H1 (cell line): ENCODE results near the gene TPPP. TPM values are rescaled to one million over a fixed set of nuclear protein-coding genes. Genes with fewer than 3 reads are reported as not detected.

Experiments used
- CTCF ChIA-PET: fragments of 300-600 bp; sonication (Branson Sonifier 250); formaldehyde crosslinking; loops from one replicate; lab custom pipeline; 2021; ENCODE audit not compliant: partially characterized antibody; lab: Charles Lee
- POLR2A ChIA-PET: fragments of 300-600 bp; sonication (Branson Sonifier 250); formaldehyde crosslinking; loops from one replicate; lab custom pipeline; 2021; ENCODE audit warnings: inconsistent platforms; ENCODE audit not compliant: partially characterized antibody; lab: Charles Lee
- DNase-seq, 2 experiments: peaks; one replicate each; pipeline versions ENCODE4 v3.0.0 to v3.0.0-alpha.2; 2010 to 2022; ENCODE audit warnings: low spot score in 2 of 2, low read depth in 1 of 2, mixed read lengths in 1 of 2
- FAIRE-seq: peaks from 2 replicates; lab custom pipeline; 2011; peaks lifted over from hg19 to GRCh38; lab: Jason Lieb, UNC
- H2AFZ ChIP-seq: 2 replicates; pipeline ENCODE4 v1.8.1; 2012; ENCODE audit warnings: low read length, inconsistent platforms
- H2AK5ac ChIP-seq: 2 replicates; pipeline ENCODE4 v1.6.1; 2013; ENCODE audit warnings: low read depth, low read length
- H2BK120ac ChIP-seq: replicated peaks from 2 replicates; pipeline ENCODE3; 2013; ENCODE audit warnings: low read depth, low read length, inconsistent platforms
- H2BK12ac ChIP-seq: 2 replicates; pipeline ENCODE4 v1.6.1; 2013; ENCODE audit warnings: low read depth, low read length
- H2BK15ac ChIP-seq: 2 replicates; pipeline ENCODE4 v1.6.1; 2013; ENCODE audit warnings: low read length
- H2BK20ac ChIP-seq: 2 replicates; pipeline ENCODE4 v1.6.1; 2013; ENCODE audit warnings: low read length
- H2BK5ac ChIP-seq: 2 replicates; pipeline ENCODE4 v1.6.1; 2013; ENCODE audit warnings: low read depth, low read length
- H3K14ac ChIP-seq: 2 replicates; pipeline ENCODE4 v1.6.1; 2013; ENCODE audit warnings: inconsistent platforms; ENCODE audit not compliant: insufficient read length
- H3K18ac ChIP-seq: 2 replicates; pipeline ENCODE4 v1.6.1; 2013; ENCODE audit warnings: low read length; ENCODE audit errors: extremely low read depth
- H3K23ac ChIP-seq: 2 replicates; pipeline ENCODE4 v1.6.1; 2013; ENCODE audit warnings: inconsistent platforms; ENCODE audit not compliant: insufficient read length
- H3K23me2 ChIP-seq: 2 replicates; pipeline ENCODE4 v1.6.1; 2013; ENCODE audit warnings: low read depth, low read length
- H3K27ac ChIP-seq: 2 replicates; pipeline ENCODE4 v1.6.1; 2011; ENCODE audit warnings: low read depth, low read length, inconsistent platforms
- H3K27me3 ChIP-seq, 4 experiments: replicated peaks in 1 of 4; 1 replicate in 1 of 4; 2 replicates in 3 of 4; pipeline versions ENCODE4 v1.6.1 to v1.8.1; 2011 to 2013; ENCODE audit warnings: low read length in 3 of 4, mild to moderate bottlenecking in 3 of 4, inconsistent platforms in 2 of 4, mixed read lengths in 2 of 4, moderate library complexity in 1 of 4; ENCODE audit not compliant: control insufficient read depth in 3 of 4, insufficient read depth in 3 of 4; ENCODE audit errors: extremely low read depth in 1 of 4
- H3K36me3 ChIP-seq, 4 experiments: 2 replicates each; pipeline versions ENCODE4 v1.6.1 to v1.8.1; 2011 to 2013; ENCODE audit warnings: mild to moderate bottlenecking in 4 of 4, low read length in 3 of 4, moderate library complexity in 2 of 4, control low read depth in 1 of 4, inconsistent platforms in 1 of 4; ENCODE audit not compliant: insufficient read depth in 4 of 4, control insufficient read depth in 2 of 4
- H3K4ac ChIP-seq: replicated peaks from 2 replicates; pipeline ENCODE3; 2013; ENCODE audit warnings: low read length, low read depth, mixed read lengths, inconsistent platforms; ENCODE audit not compliant: insufficient read length
- H3K4me1 ChIP-seq, 4 experiments: replicated peaks in 1 of 4; 1 replicate in 1 of 4; 2 replicates in 3 of 4; pipeline versions ENCODE4 v1.6.1 to v1.8.1; 2011 to 2013; ENCODE audit warnings: low read length in 3 of 4, inconsistent platforms in 2 of 4, mixed read lengths in 1 of 4; ENCODE audit not compliant: insufficient read depth in 4 of 4, control insufficient read depth in 3 of 4
- H3K4me2 ChIP-seq, 2 experiments: 2 replicates each; pipeline versions ENCODE4 v1.6.1 to v1.8.1; 2011 to 2013; ENCODE audit warnings: low read depth in 2 of 2, low read length in 2 of 2, control low read depth in 1 of 2, inconsistent platforms in 1 of 2, mild to moderate bottlenecking in 1 of 2; ENCODE audit not compliant: insufficient read depth in 1 of 2
- H3K4me3 ChIP-seq, 4 experiments: fragments of 200-600, 300-600 bp in 1 of 4; sonication (generic), shearing (Covaris generic), sonication (Bioruptor Twin) in 1 of 4; 2 replicates each; pipeline versions ENCODE4 v1.5.1 to v1.8.1; 2011 to 2016; ENCODE audit warnings: low read length in 4 of 4, low read depth in 3 of 4, control low read depth in 2 of 4, inconsistent platforms in 2 of 4, mild to moderate bottlenecking in 2 of 4, mixed read lengths in 1 of 4, moderate library complexity in 1 of 4; ENCODE audit not compliant: insufficient read depth in 2 of 4; ENCODE audit errors: extremely low read depth in 1 of 4
- H3K56ac ChIP-seq: replicated peaks from 2 replicates; pipeline ENCODE3; 2013; ENCODE audit warnings: low read depth, mild to moderate bottlenecking, mixed read lengths, low read length, inconsistent platforms; ENCODE audit not compliant: insufficient read length
- H3K79me1 ChIP-seq: 2 replicates; pipeline ENCODE4 v1.6.1; 2013; ENCODE audit warnings: low read depth, low read length, control low read depth
- H3K79me2 ChIP-seq, 2 experiments: 2 replicates each; pipeline versions ENCODE4 v1.6.1 to v1.8.1; 2012 to 2013; ENCODE audit warnings: low read length in 2 of 2, mild to moderate bottlenecking in 2 of 2, inconsistent platforms in 1 of 2; ENCODE audit not compliant: insufficient read depth in 2 of 2, control insufficient read depth in 1 of 2
- H3K9ac ChIP-seq, 4 experiments: replicated peaks in 1 of 4; 1 replicate in 1 of 4; 2 replicates in 3 of 4; pipeline versions ENCODE4 v1.6.1 to v1.8.1; 2011 to 2013; ENCODE audit warnings: low read depth in 3 of 4, low read length in 3 of 4, control low read depth in 2 of 4, mild to moderate bottlenecking in 2 of 4, moderate library complexity in 2 of 4, inconsistent platforms in 1 of 4; ENCODE audit errors: extremely low read depth in 1 of 4
- H3K9me3 ChIP-seq, 2 experiments: 2 replicates each; pipeline versions ENCODE4 v1.6.1 to v1.8.1; 2012 to 2013; ENCODE audit warnings: mild to moderate bottlenecking in 2 of 2, moderate library complexity in 2 of 2, control low read depth in 1 of 2, inconsistent platforms in 1 of 2, low read depth in 1 of 2, low read length in 1 of 2, mixed read lengths in 1 of 2; ENCODE audit not compliant: insufficient read depth in 2 of 2
- H4K20me1 ChIP-seq, 2 experiments: replicated peaks in 1 of 2; 2 replicates each; pipeline versions ENCODE3 to v1.8.1; 2011 to 2013; ENCODE audit warnings: inconsistent platforms in 2 of 2, low read length in 2 of 2, mild to moderate bottlenecking in 1 of 2; ENCODE audit not compliant: insufficient read depth in 2 of 2, control insufficient read depth in 1 of 2
- H4K5ac ChIP-seq: 2 replicates; pipeline ENCODE4 v1.6.1; 2013; ENCODE audit warnings: low read length, low read depth, mixed read lengths, inconsistent platforms; ENCODE audit not compliant: insufficient read length
- H4K8ac ChIP-seq: 2 replicates; pipeline ENCODE4 v1.8.0; 2013; ENCODE audit warnings: mild to moderate bottlenecking, moderate library complexity, low read length, inconsistent platforms; ENCODE audit not compliant: insufficient read depth; ENCODE audit errors: extremely low read depth
- H4K91ac ChIP-seq: replicated peaks from 2 replicates; pipeline ENCODE3; 2013; ENCODE audit warnings: low read length, mixed read lengths, inconsistent platforms; ENCODE audit not compliant: insufficient read length
- FOSL1 ChIP-seq: IDR thresholded peaks from 2 replicates; pipeline ENCODE4 v1.6.1; 2011; ENCODE audit warnings: mild to moderate bottlenecking, low read depth, low read length, moderate library complexity; ENCODE audit not compliant: insufficient read depth
- HDAC6 ChIP-seq: IDR thresholded peaks from one replicate; pipeline ENCODE4 v1.7.1; 2012; ENCODE audit warnings: low read depth, mild to moderate bottlenecking, inconsistent platforms, low read length, moderate library complexity
- SUZ12 ChIP-seq: fragments of 200-600 bp; sonication (generic); IDR thresholded peaks from 2 replicates; pipeline ENCODE4 v1.6.1; 2012; ENCODE audit warnings: mild to moderate bottlenecking, inconsistent platforms, low read length, moderate library complexity, mixed read lengths
- WGBS, 2 experiments: shearing (Covaris generic) in 1 of 2; methylation state at CpG; one replicate each; pipeline versions ENCODE4 v1.1.6 to v1.1.7; 2013 to 2015; ENCODE audit warnings: low lambda C conversion rate in 2 of 2, mixed read lengths in 2 of 2, inconsistent platforms in 1 of 2, low coverage in 1 of 2, missing lambda C conversion rate in 1 of 2; ENCODE audit not compliant: insufficient replicate concordance in 2 of 2, insufficient coverage in 1 of 2, insufficient read length in 1 of 2; ENCODE audit errors: extremely low coverage in 1 of 2, missing lambda C conversion rate in 1 of 2; 5-methylcytosine and 5-hydroxymethylcytosine counted together
- polyA plus RNA-seq, 7 experiments: library from polyadenylated mRNA; depleted of rRNA in 3 of 7; stranded (reverse) in 5 of 7; unstranded in 2 of 7; fragments of >200 nt in 5 of 7; fragments of 200-250 nt in 2 of 7; gene quantifications; 1 replicate in 5 of 7; 2 replicates in 1 of 7; 4 replicates in 1 of 7; pipeline versions ENCODE4 v1.2.1 to v1.2.3, GENCODE V29; 2011 to 2013; ENCODE audit warnings: missing spikeins in 2 of 7, mixed read lengths in 2 of 7
- total RNA-seq: library from RNA; stranded (reverse); fragmentation: NEBNext Ultra II Directional; extraction: Animal tissue kit (Norgen Biotek cat#: 25700); gene quantifications from 2 replicates; pipeline ENCODE4 v1.2.1, GENCODE V29; 2021

TPPP gene
- total and polyA plus RNA-seq, 2 of the 8 experiments (the other 6 are each of a cell fraction or from before 2014, with no cell fraction given) = 0.36 to 0.93 TPM

DNA sequence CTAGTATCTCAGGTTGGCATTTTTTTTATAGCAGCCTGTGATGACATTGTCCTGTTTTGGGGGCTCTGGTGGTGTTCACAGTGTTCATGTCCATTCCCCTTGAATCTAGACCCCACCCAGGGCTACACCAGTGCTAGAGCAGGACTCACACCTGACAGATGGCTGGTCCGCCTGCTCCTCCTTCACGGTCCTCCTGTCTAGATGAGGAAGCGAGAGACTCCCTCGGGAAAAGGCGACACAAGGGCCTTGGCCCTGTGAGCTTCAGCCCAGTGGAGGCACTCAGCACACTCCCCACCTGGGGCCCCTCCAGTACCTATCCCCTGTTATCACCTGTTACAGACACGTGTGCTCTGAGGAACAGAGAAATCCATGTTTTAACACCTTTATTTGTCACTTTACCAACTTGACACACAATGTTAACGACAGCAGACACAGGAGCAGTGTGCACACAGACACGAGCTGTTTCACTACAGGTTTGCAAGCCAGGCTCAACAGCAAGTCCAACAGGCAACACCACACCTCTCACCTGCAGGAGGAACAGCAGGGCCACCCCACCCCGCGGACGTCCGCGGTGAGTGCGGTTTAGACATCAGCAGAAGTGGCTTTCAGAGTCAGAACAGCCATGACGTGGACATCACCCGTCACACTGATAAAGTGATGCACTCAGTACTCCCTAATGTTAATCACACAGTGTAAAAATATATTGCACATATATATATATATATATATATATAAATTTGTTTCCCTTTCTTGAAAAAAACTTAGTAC is 33.5 kb downstream of the TPPP start:
- Histone ChIP-seq H4K8ac (no peak overlapping the region), H3K36me3 (peaks cover 6 to 42% (median 23%) of the 10 kb centered on the region in 4 experiments; a peak in 7 of 8 replicates), H3K9ac (no peak overlapping the region), H3K27ac (no peak overlapping the region), H2BK20ac (no peak overlapping the region), H3K79me1 (peaks cover 2% of the 10 kb centered on the region), H3K56ac (no peak overlapping the region), H3K4ac (no peak overlapping the region), H2AK5ac (no peak overlapping the region), H2AFZ (no peak overlapping the region), H3K79me2 (no peaks in the 10 kb centered on the region), H4K20me1 (peaks cover 2 to 11% of the 10 kb centered on the region in 2 experiments), H3K4me2 (no peak overlapping the region), H3K14ac (no peak overlapping the region), H2BK15ac (no peak overlapping the region), H3K23me2 (no peaks in the 10 kb centered on the region), H3K4me1 (no peaks in the 10 kb centered on the region), H4K91ac (no peak overlapping the region), H3K23ac (no peak overlapping the region), H4K5ac (no peak overlapping the region), H2BK120ac (no peak overlapping the region), H3K18ac (no peak overlapping the region), H3K27me3 (no peaks in the 10 kb centered on the region; a peak in 1 of 7 replicates), H3K4me3 (no peak overlapping the region), H3K9me3 (no peaks in the 10 kb centered on the region), H2BK12ac (no peak overlapping the region), H2BK5ac (no peak overlapping the region)
- POLR2A ChIA-PET = interaction anchor here (1.4 kb wide), 1 partner anchor 17 kb away, joined by 4 read pairs; no protein-coding TSS in a partner anchor
- DNase-seq = no peak
- WGBS, 2 experiments = 91% methylated on average over 16 of the region's 16 CpGs; no CpG with 5 or more reads in 1 of the 2 experiments
- TF ChIP-seq SUZ12 (no peak), HDAC6 (no peak), FOSL1 (no peak)
- FAIRE-seq = no peak
- CTCF ChIA-PET = no interaction called here
